GM19035 (cell line): ENCODE measurements around the gene RNF2.

Experiments used
- ATAC-seq: cut with Tn5 transposase; IDR thresholded peaks from one replicate; pipeline ENCODE4 v1.9.1; 2021; ENCODE audit not compliant: unreplicated experiment

The RNF2 gene

GRCh38 chr1:185091480-185091879 is 46.1 kb downstream of the RNF2 start:
- ATAC-seq = no peak

- no peak for ATAC-seq
Observed at GRCh38 chr1:185094761-185095160, 49.4 kb downstream of the RNF2 start.

- ATAC-seq = no peak
Observed at GRCh38 chr1:185096531-185096930, 51.2 kb downstream of the RNF2 start.

GRCh38 chr1:185104083-185104482 is 58.7 kb downstream of the RNF2 start:
- no peak for ATAC-seq

- no peak for ATAC-seq
Observed at GRCh38 chr1:185105121-185105520, 59.8 kb downstream of the RNF2 start.

- ATAC-seq = no peak
Observed at GRCh38 chr1:185108321-185108720, 63.0 kb downstream of the RNF2 start.

GRCh38 chr1:185110145-185110544 is 64.8 kb downstream of the RNF2 start:
- no peak for ATAC-seq

GRCh38 chr1:185111873-185112272 is 66.5 kb downstream of the RNF2 start:
- no peak for ATAC-seq

GRCh38 chr1:185112356-185112755 is 67.0 kb downstream of the RNF2 start:
- no peak for ATAC-seq

- no peak for ATAC-seq
Observed at GRCh38 chr1:185129708-185130107, 84.3 kb downstream of the RNF2 start.

GRCh38 chr1:185132534-185132933 is 87.2 kb downstream of the RNF2 start:
- no peak for ATAC-seq

- no peak for ATAC-seq
Observed at GRCh38 chr1:185137896-185138545, 92.7 kb downstream of the RNF2 start.

GRCh38 chr1:185139246-185139645 is 93.9 kb downstream of the RNF2 start:
- ATAC-seq = no peak

- no peak for ATAC-seq
Observed at GRCh38 chr1:185144233-185144632, 98.9 kb downstream of the RNF2 start.

- no peak for ATAC-seq
Observed at GRCh38 chr1:185151215-185151614, 105.9 kb downstream of the RNF2 start.
